Measurements from ENCODE around the gene ARHGAP6. TPM values are rescaled to one million over a fixed set of nuclear protein-coding genes. Genes with fewer than 3 reads are reported as not detected.

The ARHGAP6 gene
- polyA plus RNA-seq, 1 experiment: 1.3 TPM

DNA sequence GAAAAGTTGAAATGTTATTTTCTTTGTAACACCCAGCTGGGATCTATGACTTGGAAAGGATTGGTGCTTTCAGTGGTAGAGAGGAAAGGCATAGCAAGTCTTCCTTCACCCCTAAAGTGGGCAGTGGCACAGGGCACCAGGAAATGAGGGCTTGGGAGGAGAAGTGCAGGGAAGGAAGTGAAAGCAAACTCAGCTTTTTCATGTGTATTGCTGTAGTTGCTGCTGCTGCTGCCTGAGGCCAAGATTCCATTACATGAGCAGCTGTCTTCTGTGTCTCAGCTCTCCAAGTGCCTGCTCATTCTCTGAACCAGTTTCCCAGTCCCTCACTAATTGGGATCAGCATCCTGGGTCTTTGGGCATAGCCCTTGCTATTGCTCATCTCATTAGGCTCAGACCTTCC is 552.0 kb downstream of the ARHGAP6 start:
- CTCF ChIA-PET: no interaction called here
- no peak for DNase-seq (ENCODE audit: low read depth)
- H3K4me3 ChIP-seq (ENCODE audit: low read depth, low read length): no peak overlapping the region
- no peaks in the 10 kb centered on the region for H3K27me3 ChIP-seq (ENCODE audit: control insufficient read depth, insufficient read depth, low read length)
- TF ChIP-seq CTCF (IDR thresholded peaks at IDR 0.05; ENCODE audit: insufficient read depth, low read depth, low read length): no peak
- H3K36me3 ChIP-seq (ENCODE audit: control insufficient read depth, insufficient read depth, low read length): peaks cover 8% of the 10 kb centered on the region
- POLR2A ChIA-PET: no interaction called here

DNA sequence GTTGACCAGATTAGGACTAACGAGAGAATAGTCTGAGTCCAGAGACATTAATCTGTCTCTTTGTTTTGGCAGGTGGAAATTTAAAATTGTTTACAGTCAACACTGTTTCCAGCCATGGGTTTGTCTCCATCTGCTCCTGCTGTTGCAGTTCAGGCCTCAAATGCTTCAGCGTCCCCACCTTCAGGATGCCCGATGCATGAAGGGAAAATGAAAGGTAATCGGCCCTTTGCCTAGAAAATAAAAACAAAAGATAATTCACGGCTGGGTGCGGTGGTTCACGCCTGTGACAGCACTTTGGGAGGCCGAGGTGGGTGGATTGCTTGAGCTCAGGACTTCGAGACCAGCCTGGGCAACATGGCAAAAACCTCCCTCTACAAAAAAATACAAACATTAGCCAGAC is 553.8 kb downstream of the ARHGAP6 start:
- DNase-seq (ENCODE audit: low read depth): no peak
- Histone ChIP-seq H3K36me3 (ENCODE audit: control insufficient read depth, insufficient read depth, low read length) (peaks cover 4% of the 10 kb centered on the region; the same call in 1 of the 2 replicates), H3K27me3 (ENCODE audit: control insufficient read depth, insufficient read depth, low read length) (no peaks in the 10 kb centered on the region), H3K4me3 (ENCODE audit: low read depth, low read length) (peak overlapping the region; percentile 88)
- TF ChIP-seq CTCF (IDR thresholded peaks at IDR 0.05; ENCODE audit: insufficient read depth, low read depth, low read length): no peak
- ChIA-PET POLR2A (no interaction called here), CTCF (no interaction called here)

- POLR2A ChIA-PET: no interaction called here
- Histone ChIP-seq H3K36me3 (ENCODE audit: control insufficient read depth, insufficient read depth, low read length) (peaks cover 4% of the 10 kb centered on the region; the same call in 1 of the 2 replicates), H3K4me3 (ENCODE audit: low read depth, low read length) (peak within 1 kb of the TSS; percentile 88), H3K27me3 (ENCODE audit: control insufficient read depth, insufficient read depth, low read length) (no peaks in the 10 kb centered on the region)
- CTCF ChIA-PET: interaction anchor here (0.6 kb wide), 1 partner anchor 166 kb away, joined by 3 read pairs; no protein-coding TSS in a partner anchor
- TF ChIP-seq CTCF (IDR thresholded peaks at IDR 0.05; ENCODE audit: insufficient read depth, low read depth, low read length): peak; percentile 17; the same call in 1 of the 2 replicates
- DNase-seq (ENCODE audit: low read depth): peak; percentile 34
Observed at GRCh38 chrX:11111037-11111851, 554.5 kb downstream of the ARHGAP6 start, which contains the start of gene HCCS. HCCS (plus strand) TSS chrX:11111332; CDS start chrX:11112061, 729 bp downstream.

GRCh38 chrX:11109968-11110367 is 555.8 kb downstream of the ARHGAP6 start:
- Histone ChIP-seq H3K27me3 (ENCODE audit: control insufficient read depth, insufficient read depth, low read length) (no peaks in the 10 kb centered on the region), H3K4me3 (ENCODE audit: low read depth, low read length) (no peak overlapping the region), H3K36me3 (ENCODE audit: control insufficient read depth, insufficient read depth, low read length) (no peaks in the 10 kb centered on the region)
- no peak for TF ChIP-seq CTCF (IDR thresholded peaks at IDR 0.05; ENCODE audit: insufficient read depth, low read depth, low read length)
- no peak for DNase-seq (ENCODE audit: low read depth)
- POLR2A ChIA-PET: no interaction called here
- CTCF ChIA-PET: no interaction called here

DNA sequence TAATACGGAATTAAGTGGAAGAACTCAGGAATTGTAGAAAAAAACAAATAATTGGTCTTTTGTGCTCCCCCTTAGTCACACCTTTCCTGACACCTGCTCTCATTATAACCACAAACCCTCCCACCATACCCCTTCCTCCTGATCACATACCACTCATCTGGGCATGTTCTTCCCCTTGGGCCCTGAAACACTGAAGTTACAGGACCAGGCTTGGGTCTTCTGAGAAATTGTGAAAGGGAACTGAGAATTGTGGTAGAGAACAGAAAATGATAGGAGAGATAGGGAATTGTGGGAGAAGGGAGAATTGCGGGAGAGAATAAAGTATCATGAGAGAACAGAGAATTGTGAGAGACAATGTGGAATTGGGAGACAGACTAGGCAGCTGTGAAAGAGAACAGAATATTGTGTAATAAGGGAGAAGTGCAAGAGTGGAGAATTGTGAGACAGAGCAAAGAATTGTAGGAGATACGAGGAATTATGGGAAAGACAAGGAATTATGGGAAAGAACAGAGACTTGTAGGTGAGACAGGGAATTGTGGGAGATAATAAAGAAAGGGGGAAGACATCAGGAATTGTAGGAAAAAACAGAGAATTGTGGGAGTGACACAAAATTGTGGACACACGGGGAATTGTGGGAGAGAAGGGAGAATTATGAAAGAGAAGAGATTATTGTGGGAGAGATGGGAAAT is 557.3 kb downstream of the ARHGAP6 start:
- Histone ChIP-seq H3K27me3 (ENCODE audit: control insufficient read depth, insufficient read depth, low read length) (no peaks in the 10 kb centered on the region), H3K36me3 (ENCODE audit: control insufficient read depth, insufficient read depth, low read length) (no peaks in the 10 kb centered on the region), H3K4me3 (ENCODE audit: low read depth, low read length) (no peak overlapping the region)
- no peak for DNase-seq (ENCODE audit: low read depth)
- CTCF ChIA-PET: no interaction called here
- no peak for TF ChIP-seq CTCF (IDR thresholded peaks at IDR 0.05; ENCODE audit: insufficient read depth, low read depth, low read length)
- POLR2A ChIA-PET: no interaction called here

Measured in BJ (cell line).